ENCODE data around the gene CERCAM. TPM values are rescaled to one million over a fixed set of nuclear protein-coding genes. Genes with fewer than 3 reads are reported as not detected.

Gene CERCAM
- total RNA-seq, 4 donors from 2014 or later = 3.3 to 16.5 (median 5.9) TPM

GRCh38 chr9:128375865-128376264 lies 44.8 kb upstream of the CERCAM start:
- peaks cover 0 to 25% (median 0%) of the 10 kb centered on the region in 3 donors for H3K36me3 ChIP-seq
- TF ChIP-seq POLR2A (IDR thresholded peaks at IDR 0.05) (no peak), CTCF (IDR thresholded peaks at IDR 0.05) (no peak)
- DNase-seq = no peak
- no peak overlapping the region for H3K4me3 ChIP-seq
- H3K27ac ChIP-seq = no peak overlapping the region
- H3K27me3 ChIP-seq = no peaks in the 10 kb centered on the region
- H3K4me1 ChIP-seq = peaks cover 0 to 19% (median 4%) of the 10 kb centered on the region in 4 donors
- no peaks in the 10 kb centered on the region for H3K9me3 ChIP-seq

GRCh38 chr9:128382261-128382660 lies 38.4 kb upstream of the CERCAM start:
- no peak overlapping the region for H3K4me3 ChIP-seq
- no peaks in the 10 kb centered on the region for H3K4me1 ChIP-seq
- no peaks in the 10 kb centered on the region for H3K9me3 ChIP-seq
- peaks cover 0 to 67% (median 0%) of the 10 kb centered on the region in 3 donors for H3K36me3 ChIP-seq
- H3K27me3 ChIP-seq = no peaks in the 10 kb centered on the region
- no peak for DNase-seq
- TF ChIP-seq POLR2A (IDR thresholded peaks at IDR 0.05) (no peak), CTCF (IDR thresholded peaks at IDR 0.05) (no peak)
- no peak overlapping the region for H3K27ac ChIP-seq

GRCh38 chr9:128383007-128383753 lies 37.5 kb upstream of the CERCAM start:
- no peak for TF ChIP-seq CTCF (IDR thresholded peaks at IDR 0.05)
- no peak for TF ChIP-seq POLR2A (IDR thresholded peaks at IDR 0.05)
- no peak for DNase-seq
- Histone ChIP-seq H3K4me1 (no peaks in the 10 kb centered on the region), H3K36me3 (peaks cover 0 to 70% (median 0%) of the 10 kb centered on the region in 3 donors), H3K4me3 (no peak overlapping the region), H3K9me3 (no peaks in the 10 kb centered on the region), H3K27ac (no peak overlapping the region), H3K27me3 (no peaks in the 10 kb centered on the region)

- no peak for DNase-seq
Observed at GRCh38 chr9:128383791-128384190, 36.9 kb upstream of the CERCAM start.

GRCh38 chr9:128384801-128385495 lies 35.7 kb upstream of the CERCAM start:
- Histone ChIP-seq H3K4me1 (no peaks in the 10 kb centered on the region), H3K27me3 (no peaks in the 10 kb centered on the region), H3K9me3 (no peaks in the 10 kb centered on the region), H3K36me3 (peaks cover 0 to 71% (median 0%) of the 10 kb centered on the region in 3 donors), H3K4me3 (no peak overlapping the region), H3K27ac (no peak overlapping the region)
- no peak for TF ChIP-seq POLR2A (IDR thresholded peaks at IDR 0.05)
- DNase-seq = no peak

More at GRCh38 chr9:128383791-128384190, 36.9 kb upstream of the CERCAM start:
- no peaks in the 10 kb centered on the region for H3K4me1 ChIP-seq
- no peaks in the 10 kb centered on the region for H3K27me3 ChIP-seq
- H3K9me3 ChIP-seq = no peaks in the 10 kb centered on the region
- peaks cover 0 to 71% (median 0%) of the 10 kb centered on the region in 3 donors for H3K36me3 ChIP-seq
- H3K27ac ChIP-seq = no peak overlapping the region
- no peak for TF ChIP-seq POLR2A (IDR thresholded peaks at IDR 0.05)
- no peak for TF ChIP-seq CTCF (IDR thresholded peaks at IDR 0.05)
- H3K4me3 ChIP-seq = no peak overlapping the region
